T-cell (primary cell): ENCODE results near the gene SEPTIN11. TPM values are rescaled to one million over a fixed set of nuclear protein-coding genes. Genes with fewer than 3 reads are reported as not detected.

ENCODE experiments used
- ATAC-seq, 4 experiments: fragments of 200-7000 bp in 3 of 4; fragments of 150-1000 bp in 1 of 4; cut with Tn5 transposase; replicated peaks in 1 of 4; 1 replicate in 3 of 4; 2 replicates in 1 of 4; pipeline ENCODE4 v1.10.0; 2021; ENCODE audit warnings: moderate library complexity in 3 of 4, mild to moderate bottlenecking in 2 of 4, moderate number of reproducible peaks in 1 of 4
- CTCF ChIA-PET, 2 donors: fragments of 300-600 bp; sonication (Branson Sonifier 250); formaldehyde crosslinking; loops; one replicate each; lab custom pipeline; 2022; ENCODE audit warnings: antibody characterized with exemption in 2 of 2; lab: Charles Lee
- POLR2A ChIA-PET, 2 donors: fragments of 300-600 bp; sonication (Branson Sonifier 250); formaldehyde crosslinking; loops; one replicate each; lab custom pipeline; 2022; ENCODE audit warnings: antibody characterized with exemption in 2 of 2; lab: Charles Lee
- DNase-seq, 35 experiments: peaks; one replicate each; pipeline versions ENCODE4 v3.0.0 to v3.0.0-alpha.2; 2013 to 2023
- H3K27ac ChIP-seq: one replicate; pipeline ENCODE4 v1.5.1; 2013; ENCODE audit warnings: low read length
- H3K27me3 ChIP-seq, 2 experiments: replicated peaks in 1 of 2; 1 replicate in 1 of 2; 2 replicates in 1 of 2; pipeline versions ENCODE4 v1.6.1 to v1.7.0; 2013; ENCODE audit warnings: low read length in 1 of 2, mixed read lengths in 1 of 2; ENCODE audit not compliant: control insufficient read depth in 2 of 2, insufficient read depth in 2 of 2; ENCODE audit errors: extremely low read depth in 1 of 2
- H3K36me3 ChIP-seq, 2 donors: 1 replicate in 1 of 2; 2 replicates in 1 of 2; pipeline versions ENCODE4 v1.6.1 to v1.7.0; 2013; ENCODE audit warnings: low read length in 1 of 2; ENCODE audit not compliant: control insufficient read depth in 2 of 2, insufficient read depth in 1 of 2; ENCODE audit errors: extremely low read depth in 1 of 2
- H3K4me1 ChIP-seq, 2 experiments: 1 replicate in 1 of 2; 2 replicates in 1 of 2; pipeline versions ENCODE4 v1.6.1 to v1.7.0; 2013; ENCODE audit warnings: low read length in 2 of 2, mixed read lengths in 1 of 2; ENCODE audit not compliant: insufficient read depth in 2 of 2, control insufficient read depth in 1 of 2; ENCODE audit errors: extremely low read depth in 1 of 2
- H3K4me3 ChIP-seq, 2 donors: 1 replicate in 1 of 2; 2 replicates in 1 of 2; pipeline versions ENCODE4 v1.5.1 to v1.7.0; 2013; ENCODE audit warnings: mild to moderate bottlenecking in 2 of 2, low read length in 1 of 2, moderate library complexity in 1 of 2; ENCODE audit not compliant: control insufficient read depth in 1 of 2; ENCODE audit errors: extremely low read depth in 1 of 2
- H3K9me3 ChIP-seq: 2 replicates; pipeline ENCODE4 v1.7.0; 2013
- H3K27ac Mint-ChIP-seq, 2 donors: one replicate each; pipeline ENCODE4 v1.8.0; 2020 to 2021; ENCODE audit warnings: mild to moderate bottlenecking in 2 of 2, mixed read lengths in 2 of 2
- H3K27me3 Mint-ChIP-seq, 2 donors: one replicate each; pipeline ENCODE4 v1.8.0; 2021 to 2022; ENCODE audit warnings: mixed read lengths in 2 of 2
- H3K36me3 Mint-ChIP-seq: one replicate; pipeline ENCODE4 v1.8.0; 2021; ENCODE audit warnings: mixed read lengths
- H3K4me1 Mint-ChIP-seq, 3 donors: one replicate each; pipeline ENCODE4 v1.8.0; 2020 to 2022; ENCODE audit warnings: mixed read lengths in 3 of 3, mild to moderate bottlenecking in 1 of 3
- H3K4me3 Mint-ChIP-seq, 3 donors: one replicate each; pipeline ENCODE4 v1.8.0; 2020 to 2022; ENCODE audit warnings: mild to moderate bottlenecking in 3 of 3, mixed read lengths in 3 of 3, moderate library complexity in 3 of 3
- H3K9me3 Mint-ChIP-seq, 3 donors: one replicate each; pipeline ENCODE4 v1.8.0; 2020 to 2022; ENCODE audit warnings: mixed read lengths in 3 of 3
- WGBS: methylation state at CpG from one replicate; pipeline ENCODE4 v1.1.5; 2013; ENCODE audit warnings: missing lambda C conversion rate; ENCODE audit not compliant: insufficient coverage; 5-methylcytosine and 5-hydroxymethylcytosine counted together
- total RNA-seq, 35 experiments: library from RNA in 6 of 35; stranded (reverse) in 6 of 35; fragments of 120-200 nt in 1 of 35; gene quantifications; one replicate each; pipeline versions ENCODE4 v1.2.1 to v1.2.4 and lab custom pipeline; 2013 to 2026

SEPTIN11 gene
- total RNA-seq, result 10 to 100 TPM; 20.9 to 25.0 (median 22.8) TPM
- total RNA-seq (2013), result 24.2 TPM
- 27.4 to 87.5 (median 45.7) reads per million in 29 experiments for total RNA-seq (lab: John Stamatoyannopoulos, UW)

GRCh38 chr4:76949276-76950051 lies at the start of gene SEPTIN11:
Gene SEPTIN11 (plus strand): TSS chr4:76949752. CDS start chr4:76949904, 152 bp downstream.
- H3K4me1 Mint-ChIP-seq, result peaks cover 14 to 25% (median 23%) of the 10 kb centered on the region in 3 donors
- H3K4me3 Mint-ChIP-seq, result peak within 1 kb of the TSS; percentile 86 to 94 (median 88)
- WGBS, result under 1% methylated on average over 84 of the region's 87 CpGs
- POLR2A ChIA-PET, result interaction anchor here in 1 of 2 donors (0.7 kb wide), 1 partner anchor 1436 kb away, joined by 4 read pairs; no protein-coding TSS in a partner anchor
- peak within 1 kb of the TSS; percentile 53 for H3K27ac ChIP-seq
- peak within 1 kb of the TSS; percentile 22 to 63 for H3K27ac Mint-ChIP-seq
- peak; percentile 67 to 92 (median 80) for DNase-seq
- H3K4me3 ChIP-seq, result peak within 1 kb of the TSS; percentile 77 to 85
- H3K27me3 ChIP-seq, result peaks cover 0 to 2% of the 10 kb centered on the region in 2 experiments
- ATAC-seq, result peak; percentile 76 to 80 (median 78)
- no peaks in the 10 kb centered on the region for H3K9me3 ChIP-seq
- peaks cover 0 to 1% of the 10 kb centered on the region in 2 donors for H3K27me3 Mint-ChIP-seq
- no peaks in the 10 kb centered on the region for H3K9me3 Mint-ChIP-seq
- peaks cover 5 to 25% of the 10 kb centered on the region in 2 experiments for H3K4me1 ChIP-seq
- CTCF ChIA-PET, result interaction anchor here in 1 of 2 donors (1.4 kb wide), 1 partner anchor 40 kb away, joined by 3 read pairs; no protein-coding TSS in a partner anchor
- H3K36me3 Mint-ChIP-seq, result no peaks in the 10 kb centered on the region
- no peaks in the 10 kb centered on the region for H3K36me3 ChIP-seq

GRCh38 chr4:76902233-76902890 lies 47.2 kb upstream of the SEPTIN11 start:
- H3K9me3 Mint-ChIP-seq, result peaks cover 0 to 7% (median 0%) of the 10 kb centered on the region in 3 donors
- peaks cover 0 to 10% of the 10 kb centered on the region in 2 experiments for H3K4me1 ChIP-seq
- CTCF ChIA-PET, result interaction anchor here in 1 of 2 donors (0.6 kb wide), 1 partner anchor 261 kb away, joined by 3 read pairs; no protein-coding TSS in a partner anchor

GRCh38 chr4:76904646-76905190 lies 44.8 kb upstream of the SEPTIN11 start:
- Histone ChIP-seq H3K4me1 (no peaks in the 10 kb centered on the region), H3K27ac (no peak overlapping the region), H3K4me3 (no peak overlapping the region), H3K36me3 (no peaks in the 10 kb centered on the region), H3K9me3 (no peaks in the 10 kb centered on the region), H3K27me3 (peaks cover 0 to 7% of the 10 kb centered on the region in 2 experiments)
- no peak for ATAC-seq
- H3K27ac Mint-ChIP-seq, result no peak overlapping the region
- WGBS, result no CpG with 5 or more reads among the region's 4 CpGs
- DNase-seq, result no peak
- no peaks in the 10 kb centered on the region for H3K36me3 Mint-ChIP-seq
- H3K9me3 Mint-ChIP-seq, result peaks cover 0 to 7% (median 0%) of the 10 kb centered on the region in 3 donors
- H3K4me3 Mint-ChIP-seq, result no peak overlapping the region
- no peaks in the 10 kb centered on the region for H3K4me1 Mint-ChIP-seq
- CTCF ChIA-PET, result no interaction called here
- POLR2A ChIA-PET, result interaction anchor here in 1 of 2 donors (0.6 kb wide), 1 partner anchor 906 kb away, joined by 3 read pairs; no protein-coding TSS in a partner anchor
- peaks cover 6 to 10% of the 10 kb centered on the region in 2 donors for H3K27me3 Mint-ChIP-seq

More at GRCh38 chr4:76902233-76902890, 47.2 kb upstream of the SEPTIN11 start:
- Histone ChIP-seq H3K27me3 (peaks cover 8 to 20% of the 10 kb centered on the region in 2 experiments), H3K36me3 (no peaks in the 10 kb centered on the region), H3K4me3 (no peak overlapping the region), H3K27ac (no peak overlapping the region), H3K9me3 (no peaks in the 10 kb centered on the region)
- no peak for DNase-seq
- 57% methylated on average over 2 of the region's 3 CpGs for WGBS
- H3K27ac Mint-ChIP-seq, result no peak overlapping the region
- peaks cover 9 to 12% (median 11%) of the 10 kb centered on the region in 3 donors for H3K4me1 Mint-ChIP-seq
- H3K27me3 Mint-ChIP-seq, result peaks cover 19 to 21% of the 10 kb centered on the region in 2 donors
- no peaks in the 10 kb centered on the region for H3K36me3 Mint-ChIP-seq
- no peak for ATAC-seq
- no peak overlapping the region for H3K4me3 Mint-ChIP-seq
- POLR2A ChIA-PET, result no interaction called here

GRCh38 chr4:76905521-76905920 lies 44.0 kb upstream of the SEPTIN11 start:
- Histone ChIP-seq H3K36me3 (no peaks in the 10 kb centered on the region), H3K9me3 (no peaks in the 10 kb centered on the region), H3K4me1 (no peaks in the 10 kb centered on the region), H3K4me3 (no peak overlapping the region), H3K27me3 (peaks cover 0 to 4% of the 10 kb centered on the region in 2 experiments), H3K27ac (no peak overlapping the region)
- H3K27ac Mint-ChIP-seq, result no peak overlapping the region
- H3K4me1 Mint-ChIP-seq, result no peaks in the 10 kb centered on the region
- H3K36me3 Mint-ChIP-seq, result no peaks in the 10 kb centered on the region
- ChIA-PET CTCF (no interaction called here), POLR2A (no interaction called here)
- 100% methylated on average over 1 of the region's 1 CpG for WGBS
- DNase-seq (no peak), ATAC-seq (no peak)
- peaks cover 4 to 5% of the 10 kb centered on the region in 2 donors for H3K27me3 Mint-ChIP-seq
- no peak overlapping the region for H3K4me3 Mint-ChIP-seq
- H3K9me3 Mint-ChIP-seq, result peaks cover 0 to 7% (median 0%) of the 10 kb centered on the region in 3 donors

GRCh38 chr4:76909711-76910110 lies 39.8 kb upstream of the SEPTIN11 start:
- no peak for DNase-seq
- no peaks in the 10 kb centered on the region for H3K9me3 ChIP-seq
- ChIA-PET CTCF (interaction anchor here in 1 of 2 donors (0.5 kb wide), 1 partner anchor 19 kb away, joined by 4 read pairs; no protein-coding TSS in a partner anchor), POLR2A (no interaction called here)
- Mint-ChIP-seq H3K4me3 (no peak overlapping the region), H3K9me3 (peaks cover 0 to 7% (median 0%) of the 10 kb centered on the region in 3 donors), H3K27me3 (peaks cover 4 to 5% of the 10 kb centered on the region in 2 donors), H3K27ac (no peak overlapping the region), H3K4me1 (no peaks in the 10 kb centered on the region), H3K36me3 (no peaks in the 10 kb centered on the region)
- no peak for ATAC-seq
- WGBS, result 100% methylated on average over 1 of the region's 1 CpG
- H3K27ac ChIP-seq, result no peak overlapping the region
- no peaks in the 10 kb centered on the region for H3K36me3 ChIP-seq
- no peaks in the 10 kb centered on the region for H3K27me3 ChIP-seq
- no peaks in the 10 kb centered on the region for H3K4me1 ChIP-seq
- H3K4me3 ChIP-seq, result no peak overlapping the region

GRCh38 chr4:76920715-76921114 lies 28.8 kb upstream of the SEPTIN11 start:
- Histone ChIP-seq H3K27ac (no peak overlapping the region), H3K4me1 (no peaks in the 10 kb centered on the region), H3K27me3 (no peaks in the 10 kb centered on the region), H3K36me3 (no peaks in the 10 kb centered on the region), H3K9me3 (no peaks in the 10 kb centered on the region), H3K4me3 (no peak overlapping the region)
- no peaks in the 10 kb centered on the region for H3K4me1 Mint-ChIP-seq
- H3K27me3 Mint-ChIP-seq, result peaks cover 0 to 4% of the 10 kb centered on the region in 2 donors
- ChIA-PET POLR2A (no interaction called here), CTCF (no interaction called here)
- no peak overlapping the region for H3K4me3 Mint-ChIP-seq
- H3K9me3 Mint-ChIP-seq, result no peaks in the 10 kb centered on the region
- ATAC-seq, result no peak
- no peak overlapping the region for H3K27ac Mint-ChIP-seq
- H3K36me3 Mint-ChIP-seq, result no peaks in the 10 kb centered on the region
- DNase-seq, result no peak
